ENCODE results near the gene CDHR1. TPM values are rescaled to one million over a fixed set of nuclear protein-coding genes. Genes with fewer than 3 reads are reported as not detected.
A peak's percentile ranks its signal among the peaks of the same experiment; 100 is the strongest.

CDHR1 gene
- total RNA-seq, 1 donor from 2014 or later: 3.7 TPM

GRCh38 chr10:84263716-84264115 lies 69.4 kb downstream of the CDHR1 start:
- Mint-ChIP-seq H3K4me1 (no peaks in the 10 kb centered on the region), H3K4me3 (no peak overlapping the region), H3K9me3 (no peaks in the 10 kb centered on the region), H3K36me3 (ENCODE audit: low read depth) (no peaks in the 10 kb centered on the region), H3K27me3 (peaks cover 42% of the 10 kb centered on the region), H3K27ac (no peak overlapping the region)
- ATAC-seq (ENCODE audit: low read depth) (no peak), DNase-seq (no peak)
- TF ChIP-seq CTCF (IDR thresholded peaks at IDR 0.05): no peak
- intact Hi-C loops (cut with micrococcal nuclease): loop anchor here (1.0 kb wide), 2 partner anchors 112 to 274 kb away; no protein-coding TSS in a partner anchor
- ChIA-PET POLR2A (no interaction called here), CTCF (interaction anchor here (1.0 to 11.6 kb wide), 2 partner anchors 10 to 275 kb away, joined by 3 to 207 read pairs; no protein-coding TSS in a partner anchor)

GRCh38 chr10:84264611-84265141 lies 70.3 kb downstream of the CDHR1 start:
- ATAC-seq (ENCODE audit: low read depth) (peak; percentile 88), DNase-seq (peak; percentile 47)
- H3K4me1 Mint-ChIP-seq: no peaks in the 10 kb centered on the region
- H3K27me3 Mint-ChIP-seq: peaks cover 43% of the 10 kb centered on the region
- H3K36me3 Mint-ChIP-seq (ENCODE audit: low read depth): no peaks in the 10 kb centered on the region
- peak; percentile 55 for TF ChIP-seq CTCF (IDR thresholded peaks at IDR 0.05)
- no peaks in the 10 kb centered on the region for H3K9me3 Mint-ChIP-seq
- intact Hi-C loops (cut with micrococcal nuclease): loop anchor here (1.0 kb wide), 2 partner anchors 111 to 273 kb away; no protein-coding TSS in a partner anchor
- H3K27ac Mint-ChIP-seq: no peak overlapping the region
- ChIA-PET POLR2A (no interaction called here), CTCF (interaction anchor here (0.6 to 11.6 kb wide), 9 partner anchors 9 to 286 kb away, joined by 3 to 207 read pairs (median 3); no protein-coding TSS in a partner anchor)
- no peak overlapping the region for H3K4me3 Mint-ChIP-seq

- CTCF ChIA-PET: interaction anchor here (1.3 to 11.6 kb wide), 3 partner anchors 165 to 285 kb away, joined by 3 to 207 read pairs (median 8); no protein-coding TSS in a partner anchor
These were observed 71.1 kb downstream of the CDHR1 start for GRCh38 chr10:84265418-84265817.

DNA sequence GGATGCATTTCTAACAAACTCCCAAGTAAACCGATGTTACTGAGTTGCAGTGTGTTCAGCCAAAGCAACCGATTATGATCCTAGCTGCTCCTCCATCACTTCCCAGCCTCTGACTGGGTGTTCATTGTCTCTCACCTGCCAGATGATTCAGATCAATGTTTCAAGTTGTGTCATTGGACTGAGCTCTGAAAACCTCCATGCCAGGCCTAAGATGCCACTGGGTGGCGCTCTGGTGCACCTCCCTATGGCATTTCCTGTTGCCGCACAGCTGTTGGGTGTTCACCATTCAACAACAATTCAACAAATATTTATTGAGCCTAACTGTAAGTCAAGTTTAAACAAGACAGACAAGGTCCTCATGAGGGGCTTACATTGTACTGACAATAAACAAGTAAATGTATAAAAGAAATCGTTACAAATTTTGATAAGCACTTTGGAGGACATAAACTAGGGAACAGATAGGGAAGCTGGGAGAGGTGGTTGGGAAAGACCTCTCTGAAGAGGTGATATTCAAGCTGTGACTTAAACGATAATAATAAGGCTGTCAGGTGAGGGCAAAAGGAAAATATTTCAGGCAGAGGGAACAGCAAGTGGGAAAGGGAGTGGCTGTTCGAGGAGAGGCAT lies 73.3 kb downstream of the CDHR1 start:
- POLR2A ChIA-PET: no interaction called here

More at GRCh38 chr10:84265418-84265817, 71.1 kb downstream of the CDHR1 start:
- TF ChIP-seq CTCF (IDR thresholded peaks at IDR 0.05): no peak
- Mint-ChIP-seq H3K27ac (no peak overlapping the region), H3K4me3 (no peak overlapping the region), H3K4me1 (no peaks in the 10 kb centered on the region), H3K9me3 (no peaks in the 10 kb centered on the region), H3K27me3 (peaks cover 41% of the 10 kb centered on the region), H3K36me3 (ENCODE audit: low read depth) (no peaks in the 10 kb centered on the region)
- no peak for DNase-seq
- POLR2A ChIA-PET: no interaction called here
- no peak for ATAC-seq (ENCODE audit: low read depth)
- intact Hi-C loops (cut with micrococcal nuclease): no loop called here

More for the DNA sequence above, 73.3 kb downstream of the CDHR1 start:
- Mint-ChIP-seq H3K36me3 (ENCODE audit: low read depth) (no peaks in the 10 kb centered on the region), H3K4me3 (no peak overlapping the region), H3K27me3 (peaks cover 38% of the 10 kb centered on the region), H3K4me1 (no peaks in the 10 kb centered on the region), H3K9me3 (no peaks in the 10 kb centered on the region), H3K27ac (no peak overlapping the region)
- CTCF ChIA-PET: interaction anchor here (0.8 to 11.6 kb wide), 4 partner anchors 8 to 271 kb away, joined by 3 to 207 read pairs (median 4); no protein-coding TSS in a partner anchor
- no peak for ATAC-seq (ENCODE audit: low read depth)
- intact Hi-C loops (cut with micrococcal nuclease): no loop called here
- no peak for TF ChIP-seq CTCF (IDR thresholded peaks at IDR 0.05)
- DNase-seq: no peak
